AG08395 (cell line): ENCODE measurements around the gene NKX2-3.

Experiments used
- DNase-seq: peaks from one replicate; pipeline ENCODE4 v3.0.0; 2012; ENCODE audit warnings: mixed read lengths, low spot score

Gene NKX2-3

GRCh38 chr10:99526861-99527504 lies 5.8 kb upstream of the NKX2-3 start:
- DNase-seq, result no peak

GRCh38 chr10:99527526-99528493 lies 4.9 kb upstream of the NKX2-3 start:
- DNase-seq, result no peak

- DNase-seq, result no peak
Observed at GRCh38 chr10:99528494-99529441, 4.0 kb upstream of the NKX2-3 start.

- DNase-seq, result no peak
Observed at GRCh38 chr10:99529591-99530107, 3.1 kb upstream of the NKX2-3 start.

- DNase-seq, result no peak
Observed at GRCh38 chr10:99530108-99531025, 2.4 kb upstream of the NKX2-3 start.

- DNase-seq, result no peak
Observed at GRCh38 chr10:99531026-99531695, 1.6 kb upstream of the NKX2-3 start.

GRCh38 chr10:99531696-99532593 lies 797 bp upstream of the NKX2-3 start:
- DNase-seq, result no peak

- DNase-seq, result no peak
Observed at GRCh38 chr10:99533496-99534449, 1.0 kb downstream of the NKX2-3 start.

GRCh38 chr10:99534450-99534938 lies 1.8 kb downstream of the NKX2-3 start:
- no peak for DNase-seq

- DNase-seq, result no peak
Observed at GRCh38 chr10:99534939-99535763, 2.4 kb downstream of the NKX2-3 start.

- no peak for DNase-seq
Observed at GRCh38 chr10:99535764-99536337, 3.1 kb downstream of the NKX2-3 start.

GRCh38 chr10:99536338-99537085 lies 3.8 kb downstream of the NKX2-3 start:
- DNase-seq, result no peak

GRCh38 chr10:99537086-99537988 lies 4.6 kb downstream of the NKX2-3 start:
- DNase-seq, result no peak

GRCh38 chr10:99537989-99538917 lies 5.5 kb downstream of the NKX2-3 start:
- no peak for DNase-seq
